H1 (cell line): ENCODE measurements around the gene SCYL3. TPM values are rescaled to one million over a fixed set of nuclear protein-coding genes. Genes with fewer than 3 reads are reported as not detected.

Experiments used
- CTCF ChIA-PET: fragments of 300-600 bp; sonication (Branson Sonifier 250); formaldehyde crosslinking; loops from one replicate; lab custom pipeline; 2021; ENCODE audit not compliant: partially characterized antibody; lab: Charles Lee
- POLR2A ChIA-PET: fragments of 300-600 bp; sonication (Branson Sonifier 250); formaldehyde crosslinking; loops from one replicate; lab custom pipeline; 2021; ENCODE audit warnings: inconsistent platforms; ENCODE audit not compliant: partially characterized antibody; lab: Charles Lee
- DNase-seq, 2 experiments: peaks; one replicate each; pipeline versions ENCODE4 v3.0.0 to v3.0.0-alpha.2; 2010 to 2022; ENCODE audit warnings: low spot score in 2 of 2, low read depth in 1 of 2, mixed read lengths in 1 of 2
- FAIRE-seq: peaks from 2 replicates; lab custom pipeline; 2011; peaks lifted over from hg19 to GRCh38; lab: Jason Lieb, UNC
- H2AFZ ChIP-seq: 2 replicates; pipeline ENCODE4 v1.8.1; 2012; ENCODE audit warnings: low read length, inconsistent platforms
- H2AK5ac ChIP-seq: 2 replicates; pipeline ENCODE4 v1.6.1; 2013; ENCODE audit warnings: low read depth, low read length
- H2BK120ac ChIP-seq: replicated peaks from 2 replicates; pipeline ENCODE3; 2013; ENCODE audit warnings: low read depth, low read length, inconsistent platforms
- H2BK12ac ChIP-seq: 2 replicates; pipeline ENCODE4 v1.6.1; 2013; ENCODE audit warnings: low read depth, low read length
- H2BK15ac ChIP-seq: 2 replicates; pipeline ENCODE4 v1.6.1; 2013; ENCODE audit warnings: low read length
- H2BK20ac ChIP-seq: 2 replicates; pipeline ENCODE4 v1.6.1; 2013; ENCODE audit warnings: low read length
- H2BK5ac ChIP-seq: 2 replicates; pipeline ENCODE4 v1.6.1; 2013; ENCODE audit warnings: low read depth, low read length
- H3K14ac ChIP-seq: 2 replicates; pipeline ENCODE4 v1.6.1; 2013; ENCODE audit warnings: inconsistent platforms; ENCODE audit not compliant: insufficient read length
- H3K18ac ChIP-seq: 2 replicates; pipeline ENCODE4 v1.6.1; 2013; ENCODE audit warnings: low read length; ENCODE audit errors: extremely low read depth
- H3K23ac ChIP-seq: 2 replicates; pipeline ENCODE4 v1.6.1; 2013; ENCODE audit warnings: inconsistent platforms; ENCODE audit not compliant: insufficient read length
- H3K23me2 ChIP-seq: 2 replicates; pipeline ENCODE4 v1.6.1; 2013; ENCODE audit warnings: low read depth, low read length
- H3K27ac ChIP-seq: 2 replicates; pipeline ENCODE4 v1.6.1; 2011; ENCODE audit warnings: low read depth, low read length, inconsistent platforms
- H3K27me3 ChIP-seq, 4 experiments: replicated peaks in 1 of 4; 1 replicate in 1 of 4; 2 replicates in 3 of 4; pipeline versions ENCODE4 v1.6.1 to v1.8.1; 2011 to 2013; ENCODE audit warnings: low read length in 3 of 4, mild to moderate bottlenecking in 3 of 4, inconsistent platforms in 2 of 4, mixed read lengths in 2 of 4, moderate library complexity in 1 of 4; ENCODE audit not compliant: control insufficient read depth in 3 of 4, insufficient read depth in 3 of 4; ENCODE audit errors: extremely low read depth in 1 of 4
- H3K36me3 ChIP-seq, 4 experiments: 2 replicates each; pipeline versions ENCODE4 v1.6.1 to v1.8.1; 2011 to 2013; ENCODE audit warnings: mild to moderate bottlenecking in 4 of 4, low read length in 3 of 4, moderate library complexity in 2 of 4, control low read depth in 1 of 4, inconsistent platforms in 1 of 4; ENCODE audit not compliant: insufficient read depth in 4 of 4, control insufficient read depth in 2 of 4
- H3K4ac ChIP-seq: replicated peaks from 2 replicates; pipeline ENCODE3; 2013; ENCODE audit warnings: low read length, low read depth, mixed read lengths, inconsistent platforms; ENCODE audit not compliant: insufficient read length
- H3K4me1 ChIP-seq, 4 experiments: replicated peaks in 1 of 4; 1 replicate in 1 of 4; 2 replicates in 3 of 4; pipeline versions ENCODE4 v1.6.1 to v1.8.1; 2011 to 2013; ENCODE audit warnings: low read length in 3 of 4, inconsistent platforms in 2 of 4, mixed read lengths in 1 of 4; ENCODE audit not compliant: insufficient read depth in 4 of 4, control insufficient read depth in 3 of 4
- H3K4me2 ChIP-seq, 2 experiments: 2 replicates each; pipeline versions ENCODE4 v1.6.1 to v1.8.1; 2011 to 2013; ENCODE audit warnings: low read depth in 2 of 2, low read length in 2 of 2, control low read depth in 1 of 2, inconsistent platforms in 1 of 2, mild to moderate bottlenecking in 1 of 2; ENCODE audit not compliant: insufficient read depth in 1 of 2
- H3K4me3 ChIP-seq, 4 experiments: fragments of 200-600, 300-600 bp in 1 of 4; sonication (generic), shearing (Covaris generic), sonication (Bioruptor Twin) in 1 of 4; 2 replicates each; pipeline versions ENCODE4 v1.5.1 to v1.8.1; 2011 to 2016; ENCODE audit warnings: low read length in 4 of 4, low read depth in 3 of 4, control low read depth in 2 of 4, inconsistent platforms in 2 of 4, mild to moderate bottlenecking in 2 of 4, mixed read lengths in 1 of 4, moderate library complexity in 1 of 4; ENCODE audit not compliant: insufficient read depth in 2 of 4; ENCODE audit errors: extremely low read depth in 1 of 4
- H3K56ac ChIP-seq: replicated peaks from 2 replicates; pipeline ENCODE3; 2013; ENCODE audit warnings: low read depth, mild to moderate bottlenecking, mixed read lengths, low read length, inconsistent platforms; ENCODE audit not compliant: insufficient read length
- H3K79me1 ChIP-seq: 2 replicates; pipeline ENCODE4 v1.6.1; 2013; ENCODE audit warnings: low read depth, low read length, control low read depth
- H3K79me2 ChIP-seq, 2 experiments: 2 replicates each; pipeline versions ENCODE4 v1.6.1 to v1.8.1; 2012 to 2013; ENCODE audit warnings: low read length in 2 of 2, mild to moderate bottlenecking in 2 of 2, inconsistent platforms in 1 of 2; ENCODE audit not compliant: insufficient read depth in 2 of 2, control insufficient read depth in 1 of 2
- H3K9ac ChIP-seq, 4 experiments: replicated peaks in 1 of 4; 1 replicate in 1 of 4; 2 replicates in 3 of 4; pipeline versions ENCODE4 v1.6.1 to v1.8.1; 2011 to 2013; ENCODE audit warnings: low read depth in 3 of 4, low read length in 3 of 4, control low read depth in 2 of 4, mild to moderate bottlenecking in 2 of 4, moderate library complexity in 2 of 4, inconsistent platforms in 1 of 4; ENCODE audit errors: extremely low read depth in 1 of 4
- H3K9me3 ChIP-seq, 2 experiments: 2 replicates each; pipeline versions ENCODE4 v1.6.1 to v1.8.1; 2012 to 2013; ENCODE audit warnings: mild to moderate bottlenecking in 2 of 2, moderate library complexity in 2 of 2, control low read depth in 1 of 2, inconsistent platforms in 1 of 2, low read depth in 1 of 2, low read length in 1 of 2, mixed read lengths in 1 of 2; ENCODE audit not compliant: insufficient read depth in 2 of 2
- H4K20me1 ChIP-seq, 2 experiments: replicated peaks in 1 of 2; 2 replicates each; pipeline versions ENCODE3 to v1.8.1; 2011 to 2013; ENCODE audit warnings: inconsistent platforms in 2 of 2, low read length in 2 of 2, mild to moderate bottlenecking in 1 of 2; ENCODE audit not compliant: insufficient read depth in 2 of 2, control insufficient read depth in 1 of 2
- H4K5ac ChIP-seq: 2 replicates; pipeline ENCODE4 v1.6.1; 2013; ENCODE audit warnings: low read length, low read depth, mixed read lengths, inconsistent platforms; ENCODE audit not compliant: insufficient read length
- H4K8ac ChIP-seq: 2 replicates; pipeline ENCODE4 v1.8.0; 2013; ENCODE audit warnings: mild to moderate bottlenecking, moderate library complexity, low read length, inconsistent platforms; ENCODE audit not compliant: insufficient read depth; ENCODE audit errors: extremely low read depth
- H4K91ac ChIP-seq: replicated peaks from 2 replicates; pipeline ENCODE3; 2013; ENCODE audit warnings: low read length, mixed read lengths, inconsistent platforms; ENCODE audit not compliant: insufficient read length
- ATF2 ChIP-seq: IDR thresholded peaks from 2 replicates; pipeline ENCODE4 v1.6.1; 2012; ENCODE audit warnings: low read length, inconsistent platforms
- CHD2 ChIP-seq: IDR thresholded peaks from 2 replicates; pipeline ENCODE4 v1.6.1; 2012; ENCODE audit warnings: low read length, improper control_type of control experiment
- EGR1 ChIP-seq: IDR thresholded peaks from 2 replicates; pipeline ENCODE4 v1.6.1; 2011; ENCODE audit warnings: low read depth, low read length, borderline replicate concordance
- EZH2 ChIP-seq: fragments of 200-600 bp; sonication (generic); IDR thresholded peaks from 2 replicates; pipeline ENCODE4 v1.7.1; 2012; ENCODE audit warnings: low read depth, mild to moderate bottlenecking, moderate library complexity, low read length, inconsistent platforms; ENCODE audit not compliant: severe bottlenecking
- GTF2F1 ChIP-seq: IDR thresholded peaks from 2 replicates; pipeline ENCODE4 v1.6.1; 2012; ENCODE audit warnings: low read depth, low read length, improper control_type of control experiment, borderline replicate concordance
- JUN ChIP-seq: IDR thresholded peaks from 2 replicates; pipeline ENCODE4 v1.6.1; 2011; ENCODE audit warnings: low read depth, mild to moderate bottlenecking, improper control_type of control experiment, low read length
- JUND ChIP-seq: IDR thresholded peaks from 2 replicates; pipeline ENCODE4 v1.6.1; 2011; ENCODE audit warnings: mild to moderate bottlenecking, improper control_type of control experiment, low read length
- KDM5A ChIP-seq: fragments of 200-600 bp; IDR thresholded peaks from 2 replicates; pipeline ENCODE4 v1.7.1; 2012; ENCODE audit warnings: mild to moderate bottlenecking, low read length, inconsistent platforms, mixed read lengths
- POLR2A ChIP-seq, 2 experiments: IDR thresholded peaks; 1 replicate in 1 of 2; 2 replicates in 1 of 2; pipeline ENCODE4 v1.6.1; 2011; ENCODE audit warnings: low read depth in 2 of 2, low read length in 2 of 2, mild to moderate bottlenecking in 2 of 2; ENCODE audit errors: control extremely low read depth in 1 of 2
- TAF1 ChIP-seq: IDR thresholded peaks from 2 replicates; pipeline ENCODE4 v1.6.1; 2011; ENCODE audit warnings: mild to moderate bottlenecking, low read depth, low read length
- TEAD4 ChIP-seq: IDR thresholded peaks from 2 replicates; pipeline ENCODE4 v1.6.1; 2012; ENCODE audit warnings: low read depth, low read length, inconsistent platforms, mixed read lengths
- WGBS, 2 experiments: shearing (Covaris generic) in 1 of 2; methylation state at CpG; one replicate each; pipeline versions ENCODE4 v1.1.6 to v1.1.7; 2013 to 2015; ENCODE audit warnings: low lambda C conversion rate in 2 of 2, mixed read lengths in 2 of 2, inconsistent platforms in 1 of 2, low coverage in 1 of 2, missing lambda C conversion rate in 1 of 2; ENCODE audit not compliant: insufficient replicate concordance in 2 of 2, insufficient coverage in 1 of 2, insufficient read length in 1 of 2; ENCODE audit errors: extremely low coverage in 1 of 2, missing lambda C conversion rate in 1 of 2; 5-methylcytosine and 5-hydroxymethylcytosine counted together
- polyA plus RNA-seq, 7 experiments: library from polyadenylated mRNA; depleted of rRNA in 3 of 7; stranded (reverse) in 5 of 7; unstranded in 2 of 7; fragments of >200 nt in 5 of 7; fragments of 200-250 nt in 2 of 7; gene quantifications; 1 replicate in 5 of 7; 2 replicates in 1 of 7; 4 replicates in 1 of 7; pipeline versions ENCODE4 v1.2.1 to v1.2.3, GENCODE V29; 2011 to 2013; ENCODE audit warnings: missing spikeins in 2 of 7, mixed read lengths in 2 of 7
- total RNA-seq: library from RNA; stranded (reverse); fragmentation: NEBNext Ultra II Directional; extraction: Animal tissue kit (Norgen Biotek cat#: 25700); gene quantifications from 2 replicates; pipeline ENCODE4 v1.2.1, GENCODE V29; 2021

SCYL3 gene
- total and polyA plus RNA-seq, 2 of the 8 experiments (the other 6 are each of a cell fraction or from before 2014, with no cell fraction given), result 2.7 to 5.3 TPM

DNA sequence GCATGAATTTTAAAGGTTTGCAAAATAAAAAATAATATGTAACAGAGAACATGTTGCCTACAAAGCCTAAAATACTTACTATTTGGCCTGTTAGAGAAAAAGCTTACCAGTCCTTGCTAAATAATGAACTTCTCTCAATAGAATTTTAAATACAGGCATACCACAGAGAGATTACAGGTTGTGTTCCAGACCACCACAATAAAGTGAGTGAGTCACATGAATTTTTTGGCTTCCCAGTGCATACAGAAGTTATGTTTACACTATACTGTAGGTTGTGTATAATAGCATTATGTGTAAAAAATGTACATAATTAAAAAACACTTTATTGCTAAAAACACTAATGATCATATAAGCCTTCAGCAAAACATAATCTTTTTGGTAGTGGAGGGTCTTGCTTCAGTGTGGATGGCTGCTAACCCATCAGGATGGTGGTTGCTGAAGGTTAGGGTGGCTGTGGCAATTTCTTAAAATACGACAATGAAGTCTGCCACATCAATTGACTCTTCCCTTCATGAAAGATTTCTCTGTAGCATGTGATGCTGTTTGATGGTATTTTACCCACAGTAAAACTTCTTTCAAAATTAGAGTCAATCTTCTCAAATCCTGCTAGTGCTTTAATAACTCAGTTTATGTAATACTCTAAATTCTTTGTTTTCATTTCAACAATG, 48.6 kb downstream of the SCYL3 start:
- Histone ChIP-seq H3K23ac (no peak overlapping the region), H3K79me2 (no peaks in the 10 kb centered on the region), H3K79me1 (no peaks in the 10 kb centered on the region), H2BK120ac (no peak overlapping the region), H4K8ac (no peak overlapping the region), H3K9ac (no peak overlapping the region), H3K4me1 (no peaks in the 10 kb centered on the region), H4K91ac (no peak overlapping the region), H2BK5ac (no peak overlapping the region), H2BK20ac (no peak overlapping the region), H2AK5ac (no peak overlapping the region), H3K4ac (no peak overlapping the region), H3K36me3 (peaks cover 2 to 66% (median 24%) of the 10 kb centered on the region in 4 experiments; a peak in 7 of 8 replicates), H3K18ac (no peak overlapping the region), H3K4me2 (no peak overlapping the region), H3K14ac (no peak overlapping the region), H4K5ac (no peak overlapping the region), H4K20me1 (no peaks in the 10 kb centered on the region), H2BK12ac (no peak overlapping the region), H3K56ac (no peak overlapping the region), H3K27ac (no peak overlapping the region), H2BK15ac (no peak overlapping the region), H2AFZ (no peak overlapping the region), H3K27me3 (no peaks in the 10 kb centered on the region), H3K4me3 (no peak overlapping the region), H3K23me2 (no peaks in the 10 kb centered on the region), H3K9me3 (no peaks in the 10 kb centered on the region)
- ChIA-PET CTCF (no interaction called here), POLR2A (interaction anchor here (3.1 kb wide), 1 partner anchor 8 kb away, joined by 8 read pairs; no protein-coding TSS in a partner anchor)
- DNase-seq (no peak), FAIRE-seq (no peak)
- TF ChIP-seq POLR2A (IDR thresholded peaks at IDR 0.05; ENCODE audit: control extremely low read depth in 1 of 2, low read depth in 2 of 2, low read length in 2 of 2) (no peak), EGR1 (no peak), TEAD4 (no peak), GTF2F1 (no peak), EZH2 (no peak), TAF1 (no peak), ATF2 (no peak), CHD2 (no peak), JUND (no peak), KDM5A (no peak), JUN (no peak)
- WGBS, 2 experiments, result 95% methylated on average over 1 of the region's 1 CpG; no CpG with 5 or more reads in 1 of the 2 experiments
